Activated CD8-positive, alpha-beta memory T cell treated with anti-CD3 and anti-CD28 coated beads, Interleukin-2, amount 50 U/mL, for 24 hours (primary cell): ENCODE data around the gene ZNF32.
"Not testable (repeated sequence)": the region's sequence is repeated elsewhere in the genome, so short reads cannot be mapped to it uniquely, and the experiment has no call there.

Experiments
- DNase-seq: peaks from one replicate; pipeline ENCODE4 v3.0.0-alpha.2; 2020; ENCODE audit errors: extremely low read depth

The ZNF32 gene

DNA sequence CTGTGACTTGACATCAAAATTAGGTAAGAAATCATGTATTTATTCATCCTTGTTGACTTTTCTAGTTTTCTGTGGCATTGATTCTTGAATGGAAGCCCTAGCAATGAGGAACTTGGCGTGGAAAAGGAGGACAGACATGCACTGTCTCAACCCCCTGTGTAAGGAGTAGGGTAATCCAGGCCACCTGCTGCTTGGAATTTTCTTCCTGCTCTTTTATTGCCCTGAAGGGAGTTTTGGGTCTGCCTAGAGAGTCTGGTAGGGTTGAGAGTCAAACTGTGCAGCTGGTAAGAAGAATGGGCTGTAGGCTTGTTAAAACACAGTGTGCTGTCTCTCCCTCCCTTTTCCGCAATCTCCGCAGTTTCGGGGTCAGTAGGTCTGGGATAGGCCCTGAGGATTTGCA, 19.7 kb downstream of the ZNF32 start:
- no peak for DNase-seq

DNA sequence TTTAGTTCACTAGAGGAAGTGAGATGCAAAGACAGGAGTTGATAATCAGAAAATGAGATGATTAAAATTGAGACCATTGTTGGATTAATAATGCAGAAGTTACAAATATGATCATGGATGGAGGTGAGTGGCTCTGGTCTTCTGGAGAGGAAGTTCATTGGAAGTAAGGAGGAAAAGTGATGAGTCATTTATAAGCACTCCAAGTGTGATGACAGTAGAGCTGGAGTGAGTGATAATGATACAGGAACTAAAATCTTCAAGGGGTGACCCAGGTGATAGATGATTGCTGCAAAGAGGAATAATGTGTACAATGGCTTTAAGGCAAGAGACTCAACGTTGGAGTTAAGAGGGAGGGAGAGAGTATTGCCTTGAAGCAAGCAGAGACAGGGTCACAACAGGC, 20.7 kb downstream of the ZNF32 start:
- DNase-seq = no peak

DNA sequence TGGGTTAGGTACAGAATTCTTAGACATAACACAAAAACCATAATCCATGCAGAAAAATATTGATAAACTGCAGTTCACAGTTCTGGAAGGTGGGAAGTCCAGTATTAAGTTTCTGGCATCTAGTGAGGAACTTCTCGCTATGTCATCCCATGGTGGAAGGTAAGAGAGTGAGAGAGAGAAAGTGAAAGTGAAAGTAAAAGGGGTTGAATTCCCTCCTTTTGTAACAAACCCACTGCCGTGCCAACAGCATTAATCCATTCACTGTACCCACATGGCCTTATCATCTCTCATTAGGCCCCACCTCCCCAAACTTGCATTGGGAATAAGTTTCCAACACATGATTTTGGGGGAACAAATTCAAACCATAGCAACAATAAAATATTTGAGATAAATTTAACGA, 25.3 kb downstream of the ZNF32 start:
- no peak for DNase-seq

DNA sequence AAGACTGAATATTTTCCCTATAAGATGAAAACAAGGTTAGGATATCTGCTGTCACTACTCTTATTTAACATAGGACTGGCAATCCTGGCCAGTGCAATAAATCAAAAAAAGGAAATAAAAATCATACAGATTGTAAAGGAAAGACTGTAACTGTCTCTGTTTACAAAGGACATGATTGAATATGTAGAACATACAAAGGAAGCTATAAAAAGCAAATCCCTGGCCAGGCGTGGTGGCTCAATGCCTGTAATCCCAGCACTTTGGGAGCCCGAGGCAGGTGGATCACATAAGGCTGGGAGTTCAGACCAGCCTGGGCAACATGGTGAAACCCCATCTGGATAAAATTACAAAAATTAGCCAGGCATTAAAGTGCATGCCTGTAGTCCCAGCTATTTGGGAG, 26.6 kb downstream of the ZNF32 start:
- no peak for DNase-seq

DNA sequence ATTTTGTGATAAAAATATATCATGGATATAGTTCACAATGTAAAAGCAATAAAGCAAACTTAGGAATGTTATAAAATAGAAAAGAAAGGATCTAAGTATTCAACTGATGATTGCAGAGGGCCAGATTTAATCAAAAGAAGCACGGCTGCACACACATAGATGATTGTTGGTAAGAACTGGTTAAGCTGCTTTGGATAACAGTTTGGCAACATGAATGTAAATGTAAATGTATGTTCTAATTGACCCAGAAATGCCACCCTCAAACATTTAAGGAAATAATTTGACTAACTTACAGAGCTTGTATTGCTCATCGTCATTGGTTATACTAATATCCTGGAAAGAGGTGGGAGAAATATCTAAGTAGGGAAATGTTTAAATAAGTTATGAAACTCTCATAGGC, 29.3 kb downstream of the ZNF32 start:
- DNase-seq = no peak

DNA sequence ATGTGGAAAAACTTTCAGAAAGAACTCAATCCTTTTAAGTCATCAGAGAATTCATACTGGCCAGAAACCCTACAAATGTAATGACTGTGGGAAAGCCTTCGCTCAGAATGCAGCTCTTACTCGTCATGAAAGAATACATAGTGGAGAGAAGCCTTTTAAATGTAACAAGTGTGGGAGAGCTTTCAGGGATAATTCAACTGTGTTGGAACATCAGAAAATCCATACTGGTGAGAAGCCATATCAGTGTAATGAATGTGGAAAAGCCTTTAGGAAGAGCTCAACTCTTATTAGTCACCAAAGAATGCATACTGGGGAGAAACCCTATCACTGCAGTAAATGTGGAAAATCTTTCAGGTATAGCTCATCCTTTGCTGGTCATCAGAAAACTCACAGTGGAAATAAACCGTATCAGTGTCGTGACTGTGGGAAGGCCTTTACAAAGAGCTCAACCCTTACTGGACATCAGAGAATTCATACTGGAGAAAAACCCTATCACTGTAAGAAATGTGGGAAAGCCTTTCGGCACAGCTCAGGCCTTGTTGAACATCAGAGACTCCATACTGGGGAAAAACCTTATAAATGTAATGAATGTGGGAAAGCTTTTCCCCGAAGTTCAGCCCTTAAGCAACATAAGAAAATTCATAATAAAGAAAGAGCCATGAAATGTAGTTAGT, 31.8 kb downstream of the ZNF32 start:
- no peak for DNase-seq

DNA sequence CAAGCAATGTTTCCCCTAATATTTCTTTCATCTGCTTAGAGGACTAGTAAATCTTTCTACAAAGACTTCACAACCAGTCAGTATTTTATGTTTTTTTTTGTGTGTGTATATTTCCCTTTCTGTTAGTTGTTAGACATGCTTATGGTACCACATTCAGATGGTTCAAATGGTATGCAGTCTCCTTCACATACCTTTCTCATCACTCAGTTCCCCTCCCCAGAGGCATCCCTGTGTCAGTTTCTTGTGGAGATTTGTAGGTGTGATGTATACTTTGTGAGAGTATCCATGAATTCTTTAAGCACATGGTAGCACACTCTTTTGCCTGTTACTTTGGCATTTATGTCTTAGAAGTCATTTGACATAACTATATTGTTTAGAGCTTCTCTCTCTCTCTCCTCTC, 38.0 kb downstream of the ZNF32 start:
- no peak for DNase-seq

DNA sequence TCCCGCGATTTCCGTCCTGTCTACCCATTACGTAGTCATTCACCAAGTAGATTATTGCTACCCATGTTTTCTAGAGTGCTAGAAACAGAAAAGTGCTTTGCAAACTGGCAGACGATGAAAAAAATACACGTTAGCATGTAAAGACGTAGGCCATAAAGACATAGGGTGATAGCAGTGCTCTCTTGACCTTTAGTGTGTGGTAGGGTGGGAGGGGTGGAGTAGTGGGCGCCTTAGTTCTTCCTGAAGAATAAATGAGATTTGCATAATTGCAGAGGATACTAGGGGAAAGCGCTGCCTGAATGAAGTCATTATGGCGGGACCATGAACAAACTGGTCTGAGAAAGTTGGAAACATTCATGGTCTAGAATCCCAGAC, 41.5 kb downstream of the ZNF32 start:
- DNase-seq = no peak

DNA sequence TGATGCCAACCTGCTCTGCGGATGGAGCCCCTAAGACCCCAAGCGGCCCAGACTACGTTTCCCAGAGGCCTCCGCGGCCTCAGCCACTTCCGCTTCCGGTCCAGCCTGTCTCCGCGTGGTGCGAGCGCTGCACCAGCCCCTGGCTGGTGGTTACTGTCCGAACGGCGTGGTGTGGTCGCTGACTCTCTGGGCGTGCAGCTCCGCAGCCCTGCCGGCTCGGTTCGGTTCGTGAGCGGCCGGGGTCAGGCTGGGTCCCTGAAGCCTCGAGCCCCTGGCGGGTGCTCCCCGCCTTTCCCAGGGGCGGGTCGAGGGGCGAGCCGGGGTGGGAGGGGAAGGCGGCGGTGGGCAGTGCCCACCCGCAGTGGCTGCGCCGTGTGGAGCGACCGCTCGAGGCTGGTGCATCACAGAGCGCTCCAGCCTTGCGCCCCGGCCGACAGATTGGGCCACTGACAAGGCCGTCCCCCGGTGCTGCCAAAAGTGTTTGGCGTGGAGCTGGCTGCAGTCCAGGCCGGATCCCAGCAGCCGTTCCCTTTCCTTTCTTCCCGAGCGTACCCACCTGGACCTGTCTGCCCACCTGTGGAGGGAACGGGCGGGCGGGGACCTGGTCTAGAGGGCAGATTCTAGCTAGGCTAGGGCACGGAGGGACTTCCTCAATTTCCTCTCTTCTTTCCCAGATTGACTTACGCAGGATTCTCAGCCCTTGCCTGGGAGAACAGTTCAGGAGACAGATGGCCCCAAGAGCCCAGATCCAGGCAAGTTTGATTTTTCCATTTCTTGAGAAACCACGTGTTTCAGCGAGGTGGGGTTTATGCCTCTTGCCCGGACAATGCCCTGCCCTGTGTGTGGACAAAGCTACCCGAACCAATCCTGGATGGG, 42.1 kb downstream of the ZNF32 start, which contains the start of gene ZNF485:
ZNF485 (plus strand) TSS at position 116 of the 876 bp plus-strand sequence; CDS start at position 729, 613 bp downstream.
- peak; percentile 43 for DNase-seq

DNA sequence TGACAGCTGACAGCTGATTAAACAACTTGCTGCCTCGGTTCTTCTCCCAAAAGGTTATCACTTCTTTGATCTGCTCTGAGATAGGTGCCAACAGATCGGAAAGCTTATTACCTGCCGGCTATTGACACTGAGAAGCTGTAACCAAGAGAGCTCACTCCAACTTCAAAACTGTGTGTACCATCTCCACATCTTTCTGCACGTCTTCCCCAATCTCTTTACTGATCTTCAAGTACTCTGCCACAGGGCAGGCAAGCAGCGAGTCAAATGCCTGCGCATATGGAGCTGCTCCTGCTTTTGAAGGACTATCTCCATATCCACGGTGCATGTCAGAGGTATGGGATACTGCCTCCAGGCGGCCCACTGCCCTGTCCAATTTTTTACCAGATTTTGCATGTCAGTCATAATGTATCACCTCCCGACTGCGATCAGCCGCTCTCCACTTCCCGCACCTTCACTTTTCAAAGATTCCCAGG, 42.8 kb downstream of the ZNF32 start:
- no peak for DNase-seq

DNA sequence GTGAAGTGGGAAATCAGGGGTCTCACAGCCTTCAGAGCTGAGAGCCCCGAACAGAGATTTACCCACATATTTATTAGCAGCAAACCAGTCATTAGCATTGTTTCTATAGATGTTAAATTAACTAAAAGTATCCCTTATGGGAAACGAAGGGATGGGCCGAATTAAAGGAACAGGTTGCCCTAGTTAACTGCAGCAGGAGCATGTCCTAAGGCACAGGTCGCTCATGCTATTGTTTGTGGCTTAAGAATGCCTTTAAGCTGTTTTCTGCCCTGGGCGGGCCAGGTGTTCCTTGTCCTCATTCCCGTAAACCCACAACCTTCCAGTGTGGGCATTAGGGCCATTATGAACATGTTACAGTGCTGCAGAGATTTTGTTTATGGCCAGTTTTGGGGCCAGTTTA, 47.1 kb downstream of the ZNF32 start:
- DNase-seq = not testable (repeated sequence)

DNA sequence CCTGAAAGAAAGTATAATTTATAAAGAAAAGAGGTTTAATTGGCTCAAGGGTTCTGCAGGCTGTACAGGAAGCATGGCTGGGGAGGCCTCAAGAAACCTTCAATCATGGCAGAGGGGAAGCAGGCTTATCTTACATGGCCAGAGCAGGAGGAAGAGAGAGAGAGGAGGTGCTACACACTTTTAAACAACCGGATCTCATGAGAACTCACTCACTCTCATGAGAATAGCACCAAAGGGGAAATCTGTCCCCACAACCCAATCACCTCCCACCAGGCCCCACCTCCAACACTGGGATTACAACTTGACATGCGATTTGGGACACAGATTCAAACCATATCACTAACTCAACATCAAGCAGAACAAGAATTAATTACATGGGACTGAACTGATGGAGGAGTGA, 49.3 kb downstream of the ZNF32 start:
- no peak for DNase-seq

DNA sequence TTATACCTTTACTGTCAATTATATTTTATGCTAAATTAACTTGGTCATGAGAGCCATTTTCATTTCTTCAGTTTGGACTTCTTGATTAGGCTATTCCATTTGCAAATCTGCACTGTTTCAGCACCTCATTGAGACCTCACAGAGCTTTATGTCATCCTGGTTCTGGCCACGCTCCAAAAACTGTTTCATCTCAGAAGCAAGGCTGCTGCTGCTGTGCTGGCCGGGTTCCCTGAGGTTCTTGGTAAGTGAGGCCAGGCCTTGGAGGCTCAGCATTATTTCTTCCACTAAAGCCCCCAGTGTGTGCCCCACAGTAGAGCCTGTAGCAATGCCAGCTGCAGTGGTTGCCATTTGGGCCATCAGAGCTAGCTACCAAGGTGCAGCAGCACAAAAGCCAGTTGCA, 50.2 kb downstream of the ZNF32 start:
- DNase-seq = no peak

DNA sequence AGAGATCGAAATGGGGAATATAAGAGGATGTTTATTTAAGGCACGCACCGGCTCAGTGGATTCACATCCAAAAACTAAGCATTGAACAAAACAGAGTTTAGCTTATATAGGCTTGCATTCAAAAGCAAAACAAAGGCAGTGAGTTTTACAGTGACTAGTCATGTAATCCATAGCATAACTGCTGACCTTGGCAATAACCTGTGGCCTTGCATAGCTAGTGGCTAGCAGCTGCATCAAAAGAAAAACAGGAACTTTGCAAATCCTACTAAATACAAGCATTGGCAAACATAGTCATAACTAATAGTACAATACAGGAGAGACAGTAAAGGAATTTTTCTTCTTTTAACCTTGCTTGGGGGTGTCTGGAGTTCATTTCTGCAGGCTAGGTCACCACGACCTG, 52.1 kb downstream of the ZNF32 start:
- DNase-seq = no peak

DNA sequence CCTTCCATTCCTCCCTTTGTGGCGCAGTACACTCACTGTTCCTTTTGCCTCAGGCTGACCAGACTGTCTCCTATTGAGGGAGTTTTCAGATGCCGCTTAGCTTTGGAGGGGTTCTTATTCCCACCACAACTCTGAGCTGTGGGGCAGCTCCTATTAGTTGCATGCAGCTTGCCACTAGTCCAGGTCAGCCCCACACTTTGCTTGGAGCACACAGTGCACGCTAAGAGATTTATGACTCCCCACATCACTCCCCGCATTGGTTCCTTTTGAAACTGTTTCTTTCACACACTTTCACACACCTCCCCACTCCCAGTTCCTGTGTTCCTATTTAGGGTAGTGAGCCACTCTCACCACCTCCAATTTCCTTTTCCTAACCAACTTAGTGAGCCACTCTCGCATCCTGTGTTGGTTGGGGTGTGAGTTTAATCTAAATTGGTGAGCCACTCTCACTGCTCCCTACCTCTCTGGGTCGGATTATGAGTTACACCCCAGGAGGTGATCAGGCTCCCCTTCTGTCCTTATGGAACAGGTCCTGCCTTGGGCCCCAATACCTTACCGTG, 52.9 kb downstream of the ZNF32 start:
- DNase-seq = no peak

DNA sequence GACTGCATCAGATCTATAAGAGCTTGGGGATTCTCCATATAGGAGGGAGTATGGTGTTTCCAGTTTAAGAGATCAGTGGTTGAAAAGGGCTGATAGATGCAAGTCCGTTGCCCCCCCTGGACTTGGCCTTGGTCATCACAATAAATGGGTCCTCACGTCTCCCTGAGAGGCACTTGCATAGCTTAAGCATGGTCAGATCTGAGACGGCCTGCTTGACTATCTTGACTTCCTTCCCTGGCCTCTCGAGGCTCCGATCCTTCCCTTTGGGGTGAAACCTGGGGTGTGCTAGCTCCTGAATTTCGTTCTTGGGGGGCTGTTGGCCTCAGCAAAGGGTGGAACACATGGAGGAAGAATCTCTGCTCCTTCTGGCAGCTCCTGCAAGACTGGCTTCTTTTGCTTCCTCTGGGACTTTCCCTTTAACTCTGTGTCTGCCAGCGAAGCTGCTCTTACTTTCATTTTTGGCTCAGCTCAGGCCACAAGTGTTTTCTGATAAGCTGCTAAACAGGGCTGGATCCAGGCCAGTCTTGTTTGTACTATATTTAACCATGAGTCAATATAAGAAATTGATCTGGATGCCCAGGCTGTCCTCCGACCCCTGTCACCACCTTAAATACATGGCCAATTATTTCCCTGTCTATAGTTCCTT, 53.6 kb downstream of the ZNF32 start:
- no peak for DNase-seq
